HEK293T (cell line): Measurements from ENCODE around the gene R3HCC1L.

Experiments used
- ARNT ChIP-seq: fragments of 450-650 bp; IDR thresholded peaks from 2 replicates; pipeline ENCODE4 v1.6.1; 2017; ENCODE audit warnings: mild to moderate bottlenecking
- CTBP1 ChIP-seq: fragments of 450-650 bp; IDR thresholded peaks from 2 replicates; pipeline ENCODE4 v1.6.1; 2016; ENCODE audit warnings: borderline replicate concordance
- ELF4 ChIP-seq: fragments of 450-650 bp; IDR thresholded peaks from 2 replicates; pipeline ENCODE4 v1.6.1; 2017; ENCODE audit warnings: antibody characterized with exemption
- FOXA1 ChIP-seq: fragments of 450-650 bp; IDR thresholded peaks from 2 replicates; pipeline ENCODE4 v1.6.1; 2016; ENCODE audit warnings: mild to moderate bottlenecking
- FOXM1 ChIP-seq: fragments of 450-650 bp; IDR thresholded peaks from 2 replicates; pipeline ENCODE4 v1.6.1; 2017; ENCODE audit warnings: mild to moderate bottlenecking, borderline replicate concordance
- L3MBTL2 ChIP-seq: fragments of 450-650 bp; conservative IDR thresholded peaks from 2 replicates; pipeline ENCODE4 v1.6.1; 2016; ENCODE audit warnings: mild to moderate bottlenecking
- SP1 ChIP-seq: fragments of 450-650 bp; IDR thresholded peaks from 2 replicates; pipeline ENCODE4 v1.6.1; 2017
- SUZ12 ChIP-seq: fragments of 450-650 bp; IDR thresholded peaks from 2 replicates; pipeline ENCODE4 v1.6.1; 2016; ENCODE audit warnings: mild to moderate bottlenecking

- TF ChIP-seq SP1: no peak
- no peak for TF ChIP-seq FOXM1
- TF ChIP-seq ARNT: no peak
- TF ChIP-seq FOXA1: no peak
- no peak for TF ChIP-seq SUZ12
- no peak for TF ChIP-seq L3MBTL2
- TF ChIP-seq ELF4: no peak
- TF ChIP-seq CTBP1: no peak
These were observed 124.4 kb downstream of the R3HCC1L start for GRCh38 chr10:98258683-98259454.
